IMR-90 (cell line): Measurements from ENCODE around the gene IL1R2.

Source experiments
- BHLHE40 ChIP-seq: fragments of 150-350 bp; IDR thresholded peaks from 2 replicates; pipeline ENCODE4 v1.6.1; 2016; ENCODE audit warnings: mild to moderate bottlenecking, low read depth, low read length
- CEBPB ChIP-seq: IDR thresholded peaks from 2 replicates; pipeline ENCODE4 v1.6.1; 2012; ENCODE audit warnings: low read depth, low read length, improper control_type of control experiment
- CHD1 ChIP-seq: IDR thresholded peaks from 2 replicates; pipeline ENCODE4 v1.6.1; 2012; ENCODE audit warnings: low read depth, low read length, improper control_type of control experiment
- FOS ChIP-seq: fragments of 150-350 bp; IDR thresholded peaks from 2 replicates; pipeline ENCODE4 v1.6.1; 2016; ENCODE audit warnings: low read depth, low read length
- MAFK ChIP-seq: IDR thresholded peaks from 2 replicates; pipeline ENCODE4 v1.6.1; 2012; ENCODE audit warnings: low read depth, low read length, improper control_type of control experiment
- MAZ ChIP-seq: IDR thresholded peaks from 2 replicates; pipeline ENCODE4 v1.6.1; 2012; ENCODE audit warnings: low read depth, mild to moderate bottlenecking, low read length, improper control_type of control experiment, moderate library complexity, borderline replicate concordance
- POLR2A ChIP-seq: IDR thresholded peaks from 2 replicates; pipeline ENCODE4 v1.6.1; 2012; ENCODE audit warnings: mild to moderate bottlenecking, low read depth, low read length
- RAD21 ChIP-seq: IDR thresholded peaks from 2 replicates; pipeline ENCODE4 v1.6.1; 2012; ENCODE audit warnings: low read length, improper control_type of control experiment
- RFX5 ChIP-seq: IDR thresholded peaks from 2 replicates; pipeline ENCODE4 v1.8.0; 2012; ENCODE audit warnings: low read depth, mild to moderate bottlenecking, low read length, moderate library complexity
- SMC3 ChIP-seq: fragments of 150-350 bp; IDR thresholded peaks from 2 replicates; pipeline ENCODE4 v1.6.1; 2016; ENCODE audit warnings: low read depth, mild to moderate bottlenecking, antibody characterized with exemption, low read length, moderate library complexity
- TF ChIP-seq, protein P1 (sequence below): conservative IDR thresholded peaks from 2 replicates; pipeline ENCODE4 v1.5.1; 2012; ENCODE audit warnings: mild to moderate bottlenecking, low read depth, low read length, improper control_type of control experiment
- TF ChIP-seq, protein P2 (sequence below): fragments of 150-350 bp; IDR thresholded peaks from 2 replicates; pipeline ENCODE4 v1.6.1; 2017; ENCODE audit warnings: mild to moderate bottlenecking, antibody characterized with exemption, low read length, low read depth
- TF ChIP-seq, protein P3 (sequence below): fragments of 150-350 bp; IDR thresholded peaks from 2 replicates; pipeline ENCODE4 v1.6.1; 2016; ENCODE audit warnings: low read depth, mild to moderate bottlenecking, low read length, moderate library complexity, borderline replicate concordance

DNA sequence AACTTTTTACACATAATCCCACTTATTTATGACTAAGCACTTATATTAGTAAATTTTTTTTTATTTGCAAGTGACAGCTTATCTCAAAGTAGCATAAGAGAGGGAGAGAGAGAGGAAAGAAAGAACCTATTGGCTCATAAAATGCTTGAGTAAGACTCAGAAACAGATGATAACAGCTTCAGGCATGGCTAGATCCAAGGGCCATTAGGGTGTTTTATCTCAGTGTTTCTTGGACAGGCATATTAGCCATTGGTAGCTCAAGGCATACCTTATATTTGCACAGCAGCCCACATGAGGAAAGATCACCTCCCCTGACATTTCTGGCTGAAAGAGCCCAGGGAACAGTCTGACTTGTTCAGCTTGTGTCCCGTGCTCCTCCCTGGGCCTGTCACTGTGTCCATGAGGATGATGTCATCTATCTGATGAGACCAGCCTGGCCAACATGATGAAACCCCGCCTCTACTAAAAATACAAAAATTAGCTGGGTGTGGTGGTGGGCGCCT, 64.4 kb downstream of the IL1R2 start:
- TF ChIP-seq, protein P1, sequence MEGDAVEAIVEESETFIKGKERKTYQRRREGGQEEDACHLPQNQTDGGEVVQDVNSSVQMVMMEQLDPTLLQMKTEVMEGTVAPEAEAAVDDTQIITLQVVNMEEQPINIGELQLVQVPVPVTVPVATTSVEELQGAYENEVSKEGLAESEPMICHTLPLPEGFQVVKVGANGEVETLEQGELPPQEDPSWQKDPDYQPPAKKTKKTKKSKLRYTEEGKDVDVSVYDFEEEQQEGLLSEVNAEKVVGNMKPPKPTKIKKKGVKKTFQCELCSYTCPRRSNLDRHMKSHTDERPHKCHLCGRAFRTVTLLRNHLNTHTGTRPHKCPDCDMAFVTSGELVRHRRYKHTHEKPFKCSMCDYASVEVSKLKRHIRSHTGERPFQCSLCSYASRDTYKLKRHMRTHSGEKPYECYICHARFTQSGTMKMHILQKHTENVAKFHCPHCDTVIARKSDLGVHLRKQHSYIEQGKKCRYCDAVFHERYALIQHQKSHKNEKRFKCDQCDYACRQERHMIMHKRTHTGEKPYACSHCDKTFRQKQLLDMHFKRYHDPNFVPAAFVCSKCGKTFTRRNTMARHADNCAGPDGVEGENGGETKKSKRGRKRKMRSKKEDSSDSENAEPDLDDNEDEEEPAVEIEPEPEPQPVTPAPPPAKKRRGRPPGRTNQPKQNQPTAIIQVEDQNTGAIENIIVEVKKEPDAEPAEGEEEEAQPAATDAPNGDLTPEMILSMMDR = no peak
- TF ChIP-seq RFX5 = no peak
- no peak for TF ChIP-seq POLR2A
- TF ChIP-seq RAD21 = no peak
- no peak for TF ChIP-seq CEBPB
- TF ChIP-seq, protein P2, sequence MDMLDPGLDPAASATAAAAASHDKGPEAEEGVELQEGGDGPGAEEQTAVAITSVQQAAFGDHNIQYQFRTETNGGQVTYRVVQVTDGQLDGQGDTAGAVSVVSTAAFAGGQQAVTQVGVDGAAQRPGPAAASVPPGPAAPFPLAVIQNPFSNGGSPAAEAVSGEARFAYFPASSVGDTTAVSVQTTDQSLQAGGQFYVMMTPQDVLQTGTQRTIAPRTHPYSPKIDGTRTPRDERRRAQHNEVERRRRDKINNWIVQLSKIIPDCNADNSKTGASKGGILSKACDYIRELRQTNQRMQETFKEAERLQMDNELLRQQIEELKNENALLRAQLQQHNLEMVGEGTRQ = no peak
- TF ChIP-seq, protein P3, sequence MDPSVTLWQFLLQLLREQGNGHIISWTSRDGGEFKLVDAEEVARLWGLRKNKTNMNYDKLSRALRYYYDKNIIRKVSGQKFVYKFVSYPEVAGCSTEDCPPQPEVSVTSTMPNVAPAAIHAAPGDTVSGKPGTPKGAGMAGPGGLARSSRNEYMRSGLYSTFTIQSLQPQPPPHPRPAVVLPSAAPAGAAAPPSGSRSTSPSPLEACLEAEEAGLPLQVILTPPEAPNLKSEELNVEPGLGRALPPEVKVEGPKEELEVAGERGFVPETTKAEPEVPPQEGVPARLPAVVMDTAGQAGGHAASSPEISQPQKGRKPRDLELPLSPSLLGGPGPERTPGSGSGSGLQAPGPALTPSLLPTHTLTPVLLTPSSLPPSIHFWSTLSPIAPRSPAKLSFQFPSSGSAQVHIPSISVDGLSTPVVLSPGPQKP = no peak
- no peak for TF ChIP-seq MAFK
- no peak for TF ChIP-seq MAZ
- TF ChIP-seq CHD1 = no peak
- TF ChIP-seq SMC3 = no peak
- no peak for TF ChIP-seq BHLHE40
- TF ChIP-seq FOS = no peak
